HG03342 (cell line): ENCODE results near the gene CCDC88B.
A peak's percentile ranks its signal among the peaks of the same experiment; 100 is the strongest.

Experiments used
- ATAC-seq: cut with Tn5 transposase; IDR thresholded peaks from one replicate; pipeline ENCODE4 v1.9.1; 2021; ENCODE audit warnings: mild to moderate bottlenecking, moderate library complexity; ENCODE audit not compliant: unreplicated experiment

Gene CCDC88B

GRCh38 chr11:64357904-64358535 lies 18.0 kb downstream of the CCDC88B start:
- no peak for ATAC-seq

- no peak for ATAC-seq
Observed at GRCh38 chr11:64358536-64358906, 18.5 kb downstream of the CCDC88B start.

- peak; percentile 58 for ATAC-seq
Observed at GRCh38 chr11:64358907-64359711, 19.1 kb downstream of the CCDC88B start, which contains the start of gene RPS6KA4. Gene RPS6KA4, plus strand, starts transcription at chr11:64359162. Its CDS starts 74 bp downstream, at chr11:64359236.

GRCh38 chr11:64359712-64360445 lies 19.9 kb downstream of the CCDC88B start:
- no peak for ATAC-seq

GRCh38 chr11:64360448-64360921 lies 20.5 kb downstream of the CCDC88B start:
- no peak for ATAC-seq

GRCh38 chr11:64361659-64362058 lies 21.7 kb downstream of the CCDC88B start:
- no peak for ATAC-seq

- no peak for ATAC-seq
Observed at GRCh38 chr11:64362339-64362738, 22.3 kb downstream of the CCDC88B start.

GRCh38 chr11:64364435-64364834 lies 24.4 kb downstream of the CCDC88B start:
- no peak for ATAC-seq

GRCh38 chr11:64364911-64365310 lies 24.9 kb downstream of the CCDC88B start:
- ATAC-seq = no peak

- ATAC-seq = no peak
Observed at GRCh38 chr11:64366751-64367150, 26.7 kb downstream of the CCDC88B start.

GRCh38 chr11:64367931-64368672 lies 28.1 kb downstream of the CCDC88B start:
- no peak for ATAC-seq

- no peak for ATAC-seq
Observed at GRCh38 chr11:64368673-64369074, 28.7 kb downstream of the CCDC88B start.

- ATAC-seq = no peak
Observed at GRCh38 chr11:64369440-64370421, 29.7 kb downstream of the CCDC88B start.

- ATAC-seq = no peak
Observed at GRCh38 chr11:64371201-64371600, 31.2 kb downstream of the CCDC88B start.

- no peak for ATAC-seq
Observed at GRCh38 chr11:64372021-64372420, 32.0 kb downstream of the CCDC88B start.

- ATAC-seq = no peak
Observed at GRCh38 chr11:64372802-64373597, 33.0 kb downstream of the CCDC88B start.

GRCh38 chr11:64373598-64373974 lies 33.6 kb downstream of the CCDC88B start:
- ATAC-seq = no peak

- no peak for ATAC-seq
Observed at GRCh38 chr11:64376071-64376470, 36.1 kb downstream of the CCDC88B start.

GRCh38 chr11:64378335-64378880 lies 38.4 kb downstream of the CCDC88B start:
- no peak for ATAC-seq
